Muscle layer of colon (tissue), 2 donors: Measurements from ENCODE around the gene AAK1.
"Not testable (repeated sequence)": the region's sequence is repeated elsewhere in the genome, so short reads cannot be mapped to it uniquely, and the experiment has no call there.

Source experiments
- H3K27ac ChIP-seq: one replicate; pipeline ENCODE4 v1.7.0; 2013; ENCODE audit warnings: low read depth, mild to moderate bottlenecking, low read length, moderate library complexity
- H3K27me3 ChIP-seq, 2 donors: one replicate each; pipeline ENCODE4 v1.7.0; 2013; ENCODE audit warnings: low read length in 2 of 2, mild to moderate bottlenecking in 2 of 2; ENCODE audit not compliant: insufficient read depth in 2 of 2, control insufficient read depth in 1 of 2
- H3K36me3 ChIP-seq: one replicate; pipeline ENCODE4 v1.7.0; 2013; ENCODE audit warnings: mild to moderate bottlenecking, low read length; ENCODE audit not compliant: insufficient read depth
- H3K4me1 ChIP-seq: one replicate; pipeline ENCODE4 v1.7.0; 2013; ENCODE audit warnings: mild to moderate bottlenecking, low read length; ENCODE audit not compliant: insufficient read depth
- H3K4me3 ChIP-seq, 2 donors: one replicate each; pipeline ENCODE4 v1.7.0; 2013; ENCODE audit warnings: low read length in 2 of 2, low read depth in 1 of 2, mild to moderate bottlenecking in 1 of 2, moderate library complexity in 1 of 2
- H3K9ac ChIP-seq: one replicate; pipeline ENCODE4 v1.7.0; 2013; ENCODE audit warnings: low read length
- H3K9me3 ChIP-seq: one replicate; pipeline ENCODE4 v1.7.0; 2013; ENCODE audit warnings: mild to moderate bottlenecking, low read length
- donor health status: abdominal sarcoma.
- donor health status: Adenocarcinoma of cecum.

AAK1 gene

DNA sequence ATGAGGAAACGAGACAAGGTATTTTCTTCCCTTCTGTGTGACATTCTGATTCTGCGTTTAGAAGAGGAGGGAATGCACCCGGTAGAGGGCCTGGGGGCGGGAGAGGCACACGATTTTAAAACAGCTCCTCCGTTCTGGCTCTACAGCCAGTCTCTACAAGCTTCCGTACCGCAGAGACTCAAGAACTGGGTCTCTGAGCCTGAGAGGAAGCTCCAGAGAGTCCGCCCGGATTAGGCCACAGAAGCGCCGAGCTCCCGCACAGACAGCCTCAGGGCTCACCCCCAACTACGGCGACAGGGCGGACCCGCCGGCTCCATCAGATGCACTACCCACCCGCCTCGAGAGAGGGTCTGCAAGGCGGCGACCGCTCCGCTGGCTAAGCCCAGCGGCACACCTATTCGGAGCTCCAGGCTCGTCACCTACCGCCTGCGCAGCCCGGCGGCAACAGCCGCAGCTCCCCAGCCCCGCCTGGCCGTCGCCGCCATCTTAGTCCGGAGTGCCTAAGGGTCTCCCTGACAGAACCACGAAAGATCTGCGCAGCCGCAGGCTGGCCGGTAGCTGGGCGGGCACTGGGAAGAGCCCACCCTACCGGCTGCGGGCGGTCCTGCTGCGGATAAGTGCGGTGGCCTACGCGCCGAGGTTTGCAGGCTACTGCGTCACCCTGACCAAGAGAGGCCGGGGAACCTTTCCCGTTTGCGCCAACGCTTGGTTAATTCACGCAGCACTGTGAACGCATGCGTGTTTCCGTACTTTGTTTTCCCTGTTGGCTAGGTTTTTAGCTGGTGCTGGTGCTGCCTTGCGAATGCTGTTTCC is 206.4 kb downstream of the AAK1 start, which contains the start of gene NFU1:
NFU1 (minus strand) TSS at position 498 of the 813 bp plus-strand sequence; CDS start at position 485, 13 bp downstream.
- Histone ChIP-seq H3K4me1 (peaks cover 22% of the 10 kb centered on the region), H3K27me3 (no peaks in the 10 kb centered on the region), H3K36me3 (no peaks in the 10 kb centered on the region)

DNA sequence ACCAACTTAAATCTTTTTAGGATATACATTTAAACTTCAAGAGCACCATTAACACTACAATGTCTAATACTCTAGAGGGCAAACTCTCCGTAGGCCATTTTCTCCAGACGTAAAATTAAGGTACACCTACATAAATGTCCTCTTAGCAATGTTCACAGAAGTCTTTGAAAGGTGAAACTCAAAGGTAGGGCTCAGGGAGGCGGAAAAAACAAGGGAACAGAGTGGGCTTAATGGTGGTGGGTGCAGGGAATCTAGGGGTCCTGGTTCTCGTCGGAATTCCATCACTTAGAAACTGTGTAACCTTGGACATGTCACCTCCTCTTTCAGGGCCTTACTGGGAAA is 207.0 kb downstream of the AAK1 start:
- Histone ChIP-seq H3K36me3 (no peaks in the 10 kb centered on the region), H3K27ac (peak overlapping the region; percentile 93), H3K9ac (peak overlapping the region; percentile 92), H3K27me3 (no peaks in the 10 kb centered on the region), H3K4me1 (peaks cover 22% of the 10 kb centered on the region), H3K9me3 (no peaks in the 10 kb centered on the region), H3K4me3 (peak overlapping the region; percentile 72 to 86)

More for the DNA sequence above, 206.4 kb downstream of the AAK1 start, which contains the start of gene NFU1:
- peak within 1 kb of the TSS; percentile 92 for H3K9ac ChIP-seq
- H3K9me3 ChIP-seq, result no peaks in the 10 kb centered on the region
- H3K27ac ChIP-seq, result peak within 1 kb of the TSS; percentile 93
- H3K4me3 ChIP-seq, result peak within 1 kb of the TSS; percentile 72 to 86

DNA sequence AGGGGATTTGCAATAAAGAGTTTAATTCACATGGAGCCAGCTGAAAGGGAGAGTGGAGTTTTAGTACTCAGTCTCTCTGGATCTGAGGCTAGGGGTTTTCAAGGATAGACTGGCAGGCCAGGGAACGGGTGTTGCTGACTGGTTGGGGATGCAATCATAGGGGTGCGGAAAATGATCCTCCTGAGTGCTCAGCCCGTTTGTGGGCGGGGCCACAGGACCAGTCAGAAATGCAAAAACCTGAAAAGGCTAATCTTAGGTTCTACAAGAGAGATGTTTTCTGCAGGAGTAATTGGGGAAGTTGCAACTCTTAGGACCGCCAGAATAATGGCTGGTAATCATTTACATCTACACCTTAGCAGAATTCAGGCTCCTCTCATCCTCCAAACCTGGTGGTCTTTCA is 208.8 kb downstream of the AAK1 start:
- Histone ChIP-seq H3K4me1 (peaks cover 22% of the 10 kb centered on the region), H3K27me3 (no peaks in the 10 kb centered on the region), H3K9me3 (no peaks in the 10 kb centered on the region), H3K4me3 (no peak overlapping the region), H3K27ac (no peak overlapping the region), H3K36me3 (peaks cover 12% of the 10 kb centered on the region), H3K9ac (no peak overlapping the region)

DNA sequence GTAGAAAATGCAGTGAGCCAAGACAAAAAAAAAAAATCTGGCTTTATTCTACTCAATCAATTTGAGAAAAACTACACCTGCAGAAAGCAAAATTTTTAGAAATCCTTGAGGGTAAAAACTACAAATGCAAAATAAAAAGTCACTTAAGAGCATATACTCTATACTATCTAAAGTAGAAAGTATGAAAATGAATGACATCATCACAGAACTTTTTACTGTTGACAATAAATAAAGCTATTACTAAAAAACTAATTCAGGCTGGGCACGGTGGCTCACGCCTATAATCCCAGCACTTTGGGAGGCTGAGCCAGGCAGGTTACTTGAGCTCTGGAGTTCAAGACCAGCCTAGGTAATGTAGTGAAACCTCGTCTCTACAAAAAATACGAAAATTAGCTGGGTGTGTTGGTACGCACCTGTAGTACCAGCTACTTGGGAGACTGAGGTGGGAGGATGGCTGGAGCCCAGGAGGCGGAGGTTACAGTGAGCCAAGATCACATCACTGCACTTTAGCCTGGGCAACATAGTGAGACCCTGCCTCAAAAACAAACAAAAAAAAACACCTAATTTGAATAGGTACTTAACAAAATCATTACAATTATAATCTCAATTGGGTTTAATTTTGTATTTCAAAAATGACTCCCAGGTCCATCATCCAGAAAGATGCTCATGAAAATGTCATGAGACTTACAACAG is 213.9 kb downstream of the AAK1 start:
- Histone ChIP-seq H3K4me3 (no peak overlapping the region), H3K9ac (no peak overlapping the region), H3K4me1 (no peaks in the 10 kb centered on the region), H3K9me3 (no peaks in the 10 kb centered on the region), H3K27me3 (no peaks in the 10 kb centered on the region), H3K36me3 (peaks cover 37% of the 10 kb centered on the region), H3K27ac (no peak overlapping the region)

GRCh38 chr2:69428981-69429380 is 214.6 kb downstream of the AAK1 start:
- no peak overlapping the region for H3K9ac ChIP-seq
- H3K4me1 ChIP-seq, result no peaks in the 10 kb centered on the region
- H3K9me3 ChIP-seq, result no peaks in the 10 kb centered on the region
- H3K36me3 ChIP-seq, result peaks cover 37% of the 10 kb centered on the region
- H3K27me3 ChIP-seq, result no peaks in the 10 kb centered on the region
- H3K27ac ChIP-seq, result no peak overlapping the region
- H3K4me3 ChIP-seq, result no peak overlapping the region

DNA sequence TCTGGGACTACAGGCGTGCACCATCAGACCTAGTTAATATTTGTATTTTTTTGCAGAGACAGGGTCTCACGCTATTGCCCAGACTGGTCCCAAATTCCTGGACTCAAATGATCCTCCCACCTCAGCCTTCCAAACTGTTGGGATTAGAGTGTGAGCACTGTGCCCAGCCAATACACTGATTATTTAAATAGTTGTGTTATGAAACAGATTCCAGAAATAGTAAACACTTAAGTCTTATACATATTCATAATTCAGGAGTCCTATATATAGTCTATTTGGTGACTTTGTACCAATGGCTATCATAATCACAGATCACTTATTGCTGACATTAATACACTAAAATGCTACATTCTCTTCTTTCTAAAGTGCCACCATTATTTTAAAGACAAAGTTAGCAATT is 219.1 kb downstream of the AAK1 start:
- H3K4me1 ChIP-seq, result no peaks in the 10 kb centered on the region
- no peak overlapping the region for H3K9ac ChIP-seq
- no peaks in the 10 kb centered on the region for H3K27me3 ChIP-seq
- H3K4me3 ChIP-seq, result no peak overlapping the region
- peaks cover 21% of the 10 kb centered on the region for H3K36me3 ChIP-seq
- H3K9me3 ChIP-seq, result no peaks in the 10 kb centered on the region
- no peak overlapping the region for H3K27ac ChIP-seq

- peaks cover 14% of the 10 kb centered on the region for H3K36me3 ChIP-seq
- no peak overlapping the region for H3K27ac ChIP-seq
- H3K9ac ChIP-seq, result no peak overlapping the region
- H3K4me3 ChIP-seq, result no peak overlapping the region
- no peaks in the 10 kb centered on the region for H3K4me1 ChIP-seq
- H3K9me3 ChIP-seq, result no peaks in the 10 kb centered on the region
- H3K27me3 ChIP-seq, result no peaks in the 10 kb centered on the region
Observed at GRCh38 chr2:69422198-69422597, 221.3 kb downstream of the AAK1 start.

- not testable (repeated sequence) for H3K4me3 ChIP-seq, H3K27ac ChIP-seq, H3K27me3 ChIP-seq, H3K4me1 ChIP-seq, H3K9ac ChIP-seq, H3K9me3 ChIP-seq
- H3K36me3 ChIP-seq, result peaks cover 21% of the 10 kb centered on the region
Observed at GRCh38 chr2:69419111-69419510, 224.4 kb downstream of the AAK1 start.

DNA sequence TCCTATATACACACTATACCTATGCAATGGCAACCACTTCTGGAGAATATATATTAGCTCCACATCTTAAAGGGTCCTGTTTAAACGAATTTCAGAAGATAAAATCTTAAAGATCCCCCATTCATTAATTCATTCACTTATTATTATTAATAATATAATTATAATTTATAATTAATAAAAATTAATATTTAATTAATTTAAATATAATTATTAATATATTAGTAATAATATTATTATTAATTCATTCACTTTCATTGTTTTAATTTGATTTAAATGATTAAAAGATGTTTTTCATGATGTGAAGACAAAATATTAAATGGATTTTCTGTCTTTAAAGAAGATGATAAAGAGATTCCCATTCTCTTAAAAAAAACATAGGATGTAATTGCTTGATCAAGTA is 227.4 kb downstream of the AAK1 start:
- Histone ChIP-seq H3K27ac (no peak overlapping the region), H3K27me3 (no peaks in the 10 kb centered on the region), H3K4me1 (no peaks in the 10 kb centered on the region), H3K4me3 (no peak overlapping the region), H3K9me3 (no peaks in the 10 kb centered on the region), H3K36me3 (peaks cover 21% of the 10 kb centered on the region), H3K9ac (no peak overlapping the region)
